HL-60 (cell line): Measurements from ENCODE around the gene SLC25A47.

Experiments
- CTCF ChIP-seq: IDR thresholded peaks from one replicate; pipeline ENCODE4 v1.5.1; 2011; ENCODE audit warnings: low read length, control low read depth, inconsistent platforms; ENCODE audit not compliant: insufficient read depth
- GABPA ChIP-seq: IDR thresholded peaks from 2 replicates; pipeline ENCODE4 v1.6.1; 2012; ENCODE audit warnings: low read depth
- POLR2AphosphoS5 ChIP-seq: IDR thresholded peaks from 2 replicates; pipeline ENCODE4 v1.6.1; 2012; ENCODE audit warnings: low read depth
- REST ChIP-seq: IDR thresholded peaks from 2 replicates; pipeline ENCODE4 v1.6.1; 2012; ENCODE audit warnings: low read depth; ENCODE audit not compliant: insufficient replicate concordance
- SPI1 ChIP-seq: IDR thresholded peaks from 2 replicates; pipeline ENCODE4 v1.6.1; 2012; ENCODE audit warnings: low read depth, mild to moderate bottlenecking, borderline replicate concordance

- TF ChIP-seq CTCF (no peak), POLR2AphosphoS5 (no peak), REST (no peak), SPI1 (no peak), GABPA (no peak)
Observed at GRCh38 chr14:100376751-100377171, 53.6 kb downstream of the SLC25A47 start.
